GM08714 (cell line): ENCODE data around the gene METTL21C.

Source experiments
- H3K4me3 ChIP-seq: fragments of 200-500 bp; sonication (Bioruptor generic); 2 replicates; pipeline ENCODE4 v1.5.1; 2014; ENCODE audit warnings: mild to moderate bottlenecking, low read length, inconsistent platforms
- ZNF274 ChIP-seq: IDR thresholded peaks from 2 replicates; pipeline ENCODE4 v1.6.1; 2012; ENCODE audit warnings: mild to moderate bottlenecking, low read depth, low read length

The METTL21C gene

GRCh38 chr13:102658660-102659059 lies 36.2 kb downstream of the METTL21C start:
- H3K4me3 ChIP-seq, result no peak overlapping the region
- no peak for TF ChIP-seq ZNF274

DNA sequence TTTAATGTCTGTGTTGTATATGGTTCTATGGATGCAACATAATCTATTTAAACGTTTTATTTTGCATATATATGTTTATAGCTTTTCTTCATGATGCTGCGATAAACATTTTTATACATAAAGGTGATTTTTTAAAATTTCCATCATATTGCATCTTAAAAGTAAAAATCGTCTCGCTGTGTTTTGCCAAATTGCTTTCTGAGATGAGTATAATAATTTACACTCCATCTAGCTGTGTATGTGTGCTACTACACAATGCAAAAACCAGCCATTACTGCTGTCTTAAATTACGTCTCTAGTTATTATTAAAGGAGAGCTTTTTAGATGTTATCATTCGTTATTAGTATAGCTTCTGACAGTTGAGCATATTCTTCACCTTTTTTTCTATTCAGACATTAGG lies 37.2 kb downstream of the METTL21C start:
- TF ChIP-seq ZNF274, result no peak
- H3K4me3 ChIP-seq, result no peak overlapping the region

- TF ChIP-seq ZNF274, result no peak
- no peak overlapping the region for H3K4me3 ChIP-seq
These were observed 40.1 kb downstream of the METTL21C start for GRCh38 chr13:102654756-102655155.

DNA sequence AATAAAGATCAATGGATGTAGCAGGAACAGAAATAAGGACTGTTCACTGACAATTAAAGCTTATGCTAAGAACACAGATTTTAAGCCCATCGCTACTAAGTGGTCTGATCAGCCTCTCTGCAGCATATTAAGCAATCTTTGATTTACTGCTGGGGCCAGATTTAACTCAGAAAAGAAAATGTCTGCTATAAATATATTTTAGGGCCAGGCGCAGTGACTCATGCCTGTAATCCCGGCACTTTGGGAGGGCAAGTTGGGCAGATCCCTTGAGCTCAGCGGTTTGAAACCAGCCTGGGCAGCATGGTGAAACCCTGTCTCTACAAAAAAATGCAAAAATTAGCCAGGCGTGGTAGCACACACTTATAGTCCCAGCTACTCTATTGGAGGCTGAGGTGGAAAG lies 43.0 kb downstream of the METTL21C start:
- no peak overlapping the region for H3K4me3 ChIP-seq
- TF ChIP-seq ZNF274, result no peak

- no peak overlapping the region for H3K4me3 ChIP-seq
- TF ChIP-seq ZNF274, result no peak
These were observed 43.5 kb downstream of the METTL21C start for GRCh38 chr13:102651392-102651791.

DNA sequence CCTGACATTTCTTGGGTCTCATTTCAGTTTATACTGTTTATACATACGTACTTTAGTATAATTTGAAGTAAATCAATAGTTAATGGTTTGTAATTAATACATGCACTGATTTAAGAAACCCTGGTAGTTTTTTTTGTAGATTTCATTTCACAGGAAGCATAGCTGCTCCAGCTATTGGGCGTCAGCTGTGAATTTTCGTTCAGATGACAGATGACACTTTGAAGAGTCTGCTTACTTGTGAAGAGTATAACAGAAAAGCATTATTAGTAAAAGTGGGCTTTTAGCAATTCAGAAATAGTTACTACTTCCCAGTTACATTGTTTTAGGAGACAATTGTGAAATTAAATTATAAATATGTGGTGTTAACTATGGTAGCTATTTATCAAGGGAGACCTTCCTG lies 44.4 kb downstream of the METTL21C start:
- no peak overlapping the region for H3K4me3 ChIP-seq
- TF ChIP-seq ZNF274, result no peak

DNA sequence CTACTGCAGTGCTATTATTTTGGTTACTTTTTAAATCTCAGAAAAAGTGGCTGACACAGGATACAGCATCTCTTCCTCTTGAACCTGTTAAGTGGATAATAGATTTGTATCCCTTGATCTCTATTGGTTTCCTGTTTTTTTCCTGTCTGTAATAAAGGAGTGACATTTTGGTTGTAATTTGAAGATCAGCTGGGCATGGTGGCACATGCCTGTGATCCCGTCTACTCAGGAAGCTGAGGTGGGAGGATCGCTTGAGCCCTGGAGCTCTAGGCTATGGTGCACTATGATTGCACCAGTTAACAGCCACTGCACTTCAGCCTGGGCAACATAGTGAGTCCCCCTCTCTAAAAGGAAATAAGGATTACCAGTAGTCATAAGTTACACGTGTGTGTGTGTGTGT lies 46.8 kb downstream of the METTL21C start:
- TF ChIP-seq ZNF274, result no peak
- no peak overlapping the region for H3K4me3 ChIP-seq

GRCh38 chr13:102645701-102646100 lies 49.1 kb downstream of the METTL21C start:
- no peak overlapping the region for H3K4me3 ChIP-seq
- TF ChIP-seq ZNF274, result no peak

DNA sequence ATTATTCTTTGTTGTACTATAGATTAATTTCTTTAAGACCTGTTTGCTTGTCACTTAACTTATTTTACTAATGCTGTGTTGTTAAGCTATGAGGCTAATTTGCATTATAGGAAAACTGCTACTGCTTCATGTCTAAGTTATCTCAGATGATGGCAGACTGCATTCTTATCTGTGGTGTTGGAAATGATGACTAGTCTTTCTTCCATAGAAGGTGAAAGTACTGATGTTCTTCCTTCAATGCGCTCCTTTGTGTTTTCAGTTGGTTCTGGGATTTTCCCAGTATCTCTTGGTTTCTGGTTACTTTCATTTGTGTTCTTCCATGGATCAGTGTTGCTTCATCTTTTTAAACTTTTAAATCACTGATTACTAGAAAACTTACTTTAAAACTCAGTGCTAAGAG lies 51.2 kb downstream of the METTL21C start:
- no peak overlapping the region for H3K4me3 ChIP-seq
- TF ChIP-seq ZNF274, result no peak

- H3K4me3 ChIP-seq, result no peak overlapping the region
- no peak for TF ChIP-seq ZNF274
These were observed 52.4 kb downstream of the METTL21C start for GRCh38 chr13:102642475-102642874.

DNA sequence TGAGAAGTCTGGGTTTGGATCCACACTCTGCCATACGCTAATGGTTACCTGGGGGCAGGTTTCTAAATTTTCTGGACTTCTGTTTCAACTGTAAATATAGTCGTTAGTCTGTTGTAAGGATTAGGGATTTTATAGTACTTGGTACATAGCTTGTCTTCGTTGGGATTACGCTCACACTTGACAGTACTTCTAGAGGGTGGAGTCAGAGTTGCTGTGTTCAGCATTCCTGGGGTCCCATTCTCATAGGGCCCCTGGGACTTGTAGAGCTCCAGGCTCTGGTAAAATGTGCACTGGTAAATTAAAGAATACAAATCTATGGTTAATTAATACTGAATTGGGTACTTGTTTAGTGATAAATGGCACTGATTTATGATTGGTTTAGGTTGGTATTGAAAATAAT lies 52.8 kb downstream of the METTL21C start:
- H3K4me3 ChIP-seq, result no peak overlapping the region
- TF ChIP-seq ZNF274, result no peak

GRCh38 chr13:102638741-102639140 lies 56.1 kb downstream of the METTL21C start:
- TF ChIP-seq ZNF274, result no peak
- H3K4me3 ChIP-seq, result no peak overlapping the region
